Panc1 (cell line): Measurements from ENCODE around the gene TXNIP. TPM values are rescaled to one million over a fixed set of nuclear protein-coding genes. Genes with fewer than 3 reads are reported as not detected.

Source experiments
- ATAC-seq: fragments of 200-7000 bp; cut with Tn5 transposase; 2 replicates; pipeline ENCODE4 v1.9.1; 2020; ENCODE audit warnings: mild to moderate bottlenecking, moderate library complexity
- BruUV-seq: library from RNA; stranded (reverse); fragments of 400-500 nt; replicated peaks from 2 replicates; lab custom pipeline; 2021; lab: Mats Ljungman, UMichigan
- CTCF ChIA-PET: fragments of 300-600 bp; sonication (Branson Sonifier 250); formaldehyde crosslinking; loops from one replicate; lab custom pipeline; 2022; ENCODE audit warnings: antibody characterized with exemption; lab: Charles Lee
- POLR2A ChIA-PET: fragments of 300-600 bp; sonication (Branson Sonifier 250); formaldehyde crosslinking; loops from one replicate; lab custom pipeline; 2022; ENCODE audit warnings: antibody characterized with exemption; lab: Charles Lee
- DNase-seq: peaks from one replicate; pipeline ENCODE4 v3.0.0-alpha.2; 2010; ENCODE audit warnings: low read depth, low spot score
- H3K27ac ChIP-seq: 2 replicates; pipeline ENCODE4 v1.5.1; 2011; ENCODE audit warnings: mild to moderate bottlenecking, low read length, inconsistent platforms
- H3K27me3 ChIP-seq: fragments of 200-500 bp; sonication (Bioruptor generic); 2 replicates; pipeline ENCODE4 v1.6.0; 2014; ENCODE audit warnings: low read length, inconsistent platforms; ENCODE audit not compliant: control insufficient read depth, insufficient read depth
- H3K36me3 ChIP-seq: fragments of 200-500 bp; sonication (Bioruptor generic); 2 replicates; pipeline ENCODE4 v1.5.1; 2014; ENCODE audit warnings: inconsistent platforms, mild to moderate bottlenecking, low read length, moderate library complexity; ENCODE audit not compliant: control insufficient read depth, insufficient read depth
- H3K4me1 ChIP-seq: 2 replicates; pipeline ENCODE4 v1.5.1; 2011; ENCODE audit warnings: inconsistent platforms, mild to moderate bottlenecking, low read length, moderate library complexity; ENCODE audit not compliant: control insufficient read depth, insufficient read depth
- H3K4me3 ChIP-seq, 2 experiments: 2 replicates each; pipeline ENCODE4 v1.5.1; 2011 to 2012; ENCODE audit warnings: low read depth in 2 of 2, low read length in 2 of 2, mild to moderate bottlenecking in 2 of 2, inconsistent platforms in 1 of 2, moderate library complexity in 1 of 2
- H3K9me3 ChIP-seq: fragments of 200-500 bp; sonication (Bioruptor generic); 2 replicates; pipeline ENCODE4 v1.5.1; 2014; ENCODE audit warnings: low read depth, mild to moderate bottlenecking, inconsistent platforms, low read length, moderate library complexity; ENCODE audit not compliant: control insufficient read depth, insufficient read depth
- POLR2AphosphoS5 ChIP-seq: IDR thresholded peaks from 2 replicates; pipeline ENCODE4 v1.6.1; 2012; ENCODE audit warnings: mild to moderate bottlenecking, low read depth, low read length, moderate library complexity
- SIN3A ChIP-seq: IDR thresholded peaks from 2 replicates; pipeline ENCODE4 v1.6.1; 2012; ENCODE audit warnings: low read depth, mild to moderate bottlenecking, low read length, moderate library complexity, borderline replicate concordance; ENCODE audit not compliant: insufficient read depth
- TCF7L2 ChIP-seq: IDR thresholded peaks from 2 replicates; pipeline ENCODE4 v1.6.1; 2011; ENCODE audit warnings: mild to moderate bottlenecking, low read depth, low read length, inconsistent platforms
- in situ Hi-C: cut with HindIII; loops from 2 replicates; pipeline ENCODE4 v1.10.0; 2016; ENCODE audit warnings: low sequenced_read_pairs, low pct_unique_long_range_greater_than_20kb
- intact Hi-C: fragments of 100-400 bp; cut with micrococcal nuclease; formaldehyde crosslinking; loops from one replicate; pipeline ENCODE4 v1.10.0; 2022; ENCODE audit not compliant: unreplicated experiment
- total RNA-seq: library from RNA; stranded (reverse); gene quantifications from one replicate; pipeline ENCODE4 v1.2.1, GENCODE V29; 2021; ENCODE audit not compliant: unreplicated experiment
- TF ChIP-seq, protein P1 (sequence below), 2 experiments: IDR thresholded peaks; 2 replicates each; pipeline ENCODE4 v1.6.1; 2011 to 2012; ENCODE audit warnings: low read depth in 2 of 2, control low read depth in 1 of 2, low read length in 1 of 2, mild to moderate bottlenecking in 1 of 2, moderate library complexity in 1 of 2; ENCODE audit not compliant: insufficient read depth in 1 of 2
- TF ChIP-seq, protein P2 (sequence below): fragments of 450-650 bp; IDR thresholded peaks from 2 replicates; pipeline ENCODE4 v1.5.1; 2017; ENCODE audit warnings: mild to moderate bottlenecking

The TXNIP gene
- total RNA-seq, 1 experiment from 2014 or later, result 15.2 TPM

DNA sequence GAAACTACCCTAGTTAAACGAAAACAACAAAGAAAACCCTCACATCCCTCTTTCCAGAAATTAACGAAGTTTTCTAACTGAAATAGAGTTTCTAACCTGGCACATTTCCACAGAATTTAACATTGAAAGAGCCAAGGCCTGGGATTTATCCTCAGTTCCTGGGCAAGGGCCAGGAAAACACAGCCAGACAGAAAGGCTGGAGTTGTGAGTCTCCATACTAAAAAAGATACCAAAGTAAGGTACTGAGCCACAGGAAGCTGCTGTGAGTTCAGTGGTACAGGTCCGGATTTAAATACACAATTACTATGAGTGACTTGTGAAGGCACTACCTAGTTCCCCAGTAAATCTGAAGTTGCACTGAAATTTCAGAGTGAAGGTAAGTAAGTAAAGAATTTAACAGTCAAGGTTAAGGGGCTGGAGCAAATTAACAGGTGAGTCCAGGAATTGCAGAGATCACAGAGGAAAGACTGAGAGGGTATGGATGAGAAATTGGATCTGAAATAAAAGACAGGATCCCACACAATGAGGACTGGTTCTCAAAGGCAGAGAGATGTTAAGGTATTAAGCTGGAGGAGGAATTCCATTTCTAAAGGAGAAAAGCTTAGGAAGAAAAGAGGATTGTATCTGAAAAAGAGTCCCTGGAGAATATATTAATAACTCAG lies 39.5 kb downstream of the TXNIP start:
- no peak for ATAC-seq
- Histone ChIP-seq H3K27ac (peak overlapping the region; percentile 98), H3K27me3 (no peaks in the 10 kb centered on the region), H3K9me3 (no peaks in the 10 kb centered on the region), H3K4me3 (peak overlapping the region; percentile 70 to 87), H3K4me1 (peaks cover 34% of the 10 kb centered on the region), H3K36me3 (no peaks in the 10 kb centered on the region)
- DNase-seq, result no peak
- ChIA-PET POLR2A (interaction anchor here (1.4 kb wide), 1 partner anchor 12 kb away, joined by 3 read pairs; no protein-coding TSS in a partner anchor), CTCF (no interaction called here)
- BruUV-seq, result TSS peak; percentile 71
- in situ Hi-C loops, result no loop called here
- intact Hi-C loops, result no loop called here
- TF ChIP-seq, protein P1, sequence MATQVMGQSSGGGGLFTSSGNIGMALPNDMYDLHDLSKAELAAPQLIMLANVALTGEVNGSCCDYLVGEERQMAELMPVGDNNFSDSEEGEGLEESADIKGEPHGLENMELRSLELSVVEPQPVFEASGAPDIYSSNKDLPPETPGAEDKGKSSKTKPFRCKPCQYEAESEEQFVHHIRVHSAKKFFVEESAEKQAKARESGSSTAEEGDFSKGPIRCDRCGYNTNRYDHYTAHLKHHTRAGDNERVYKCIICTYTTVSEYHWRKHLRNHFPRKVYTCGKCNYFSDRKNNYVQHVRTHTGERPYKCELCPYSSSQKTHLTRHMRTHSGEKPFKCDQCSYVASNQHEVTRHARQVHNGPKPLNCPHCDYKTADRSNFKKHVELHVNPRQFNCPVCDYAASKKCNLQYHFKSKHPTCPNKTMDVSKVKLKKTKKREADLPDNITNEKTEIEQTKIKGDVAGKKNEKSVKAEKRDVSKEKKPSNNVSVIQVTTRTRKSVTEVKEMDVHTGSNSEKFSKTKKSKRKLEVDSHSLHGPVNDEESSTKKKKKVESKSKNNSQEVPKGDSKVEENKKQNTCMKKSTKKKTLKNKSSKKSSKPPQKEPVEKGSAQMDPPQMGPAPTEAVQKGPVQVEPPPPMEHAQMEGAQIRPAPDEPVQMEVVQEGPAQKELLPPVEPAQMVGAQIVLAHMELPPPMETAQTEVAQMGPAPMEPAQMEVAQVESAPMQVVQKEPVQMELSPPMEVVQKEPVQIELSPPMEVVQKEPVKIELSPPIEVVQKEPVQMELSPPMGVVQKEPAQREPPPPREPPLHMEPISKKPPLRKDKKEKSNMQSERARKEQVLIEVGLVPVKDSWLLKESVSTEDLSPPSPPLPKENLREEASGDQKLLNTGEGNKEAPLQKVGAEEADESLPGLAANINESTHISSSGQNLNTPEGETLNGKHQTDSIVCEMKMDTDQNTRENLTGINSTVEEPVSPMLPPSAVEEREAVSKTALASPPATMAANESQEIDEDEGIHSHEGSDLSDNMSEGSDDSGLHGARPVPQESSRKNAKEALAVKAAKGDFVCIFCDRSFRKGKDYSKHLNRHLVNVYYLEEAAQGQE (IDR thresholded peaks at IDR 0.05; ENCODE audit: insufficient read depth in 1 of 2, low read depth in 2 of 2, low read length in 1 of 2), result no peak
- TF ChIP-seq TCF7L2, result no peak
- no peak for TF ChIP-seq SIN3A
- TF ChIP-seq, protein P2, sequence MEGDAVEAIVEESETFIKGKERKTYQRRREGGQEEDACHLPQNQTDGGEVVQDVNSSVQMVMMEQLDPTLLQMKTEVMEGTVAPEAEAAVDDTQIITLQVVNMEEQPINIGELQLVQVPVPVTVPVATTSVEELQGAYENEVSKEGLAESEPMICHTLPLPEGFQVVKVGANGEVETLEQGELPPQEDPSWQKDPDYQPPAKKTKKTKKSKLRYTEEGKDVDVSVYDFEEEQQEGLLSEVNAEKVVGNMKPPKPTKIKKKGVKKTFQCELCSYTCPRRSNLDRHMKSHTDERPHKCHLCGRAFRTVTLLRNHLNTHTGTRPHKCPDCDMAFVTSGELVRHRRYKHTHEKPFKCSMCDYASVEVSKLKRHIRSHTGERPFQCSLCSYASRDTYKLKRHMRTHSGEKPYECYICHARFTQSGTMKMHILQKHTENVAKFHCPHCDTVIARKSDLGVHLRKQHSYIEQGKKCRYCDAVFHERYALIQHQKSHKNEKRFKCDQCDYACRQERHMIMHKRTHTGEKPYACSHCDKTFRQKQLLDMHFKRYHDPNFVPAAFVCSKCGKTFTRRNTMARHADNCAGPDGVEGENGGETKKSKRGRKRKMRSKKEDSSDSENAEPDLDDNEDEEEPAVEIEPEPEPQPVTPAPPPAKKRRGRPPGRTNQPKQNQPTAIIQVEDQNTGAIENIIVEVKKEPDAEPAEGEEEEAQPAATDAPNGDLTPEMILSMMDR, result no peak
- no peak for TF ChIP-seq POLR2AphosphoS5

DNA sequence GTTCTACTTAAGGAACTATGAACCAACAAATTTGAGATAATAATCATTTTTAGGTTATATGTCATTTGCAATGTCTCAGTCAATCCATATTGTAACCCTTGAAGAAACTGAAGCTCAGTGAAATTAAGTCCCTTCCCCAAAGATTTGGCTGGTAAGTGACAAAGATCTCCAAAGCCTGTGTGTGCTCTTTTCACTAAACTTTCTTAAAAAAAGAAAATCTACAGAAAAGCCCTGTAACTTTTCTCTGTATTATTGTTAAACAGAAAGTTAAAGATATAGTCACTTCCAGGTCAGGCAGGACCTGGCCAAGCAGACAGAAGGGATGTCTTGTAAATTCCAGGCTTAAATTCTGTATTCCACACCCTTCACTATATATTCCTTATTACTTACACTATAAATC lies 40.0 kb downstream of the TXNIP start:
- Histone ChIP-seq H3K4me1 (peaks cover 33% of the 10 kb centered on the region), H3K27me3 (no peaks in the 10 kb centered on the region), H3K9me3 (no peaks in the 10 kb centered on the region), H3K4me3 (peak overlapping the region; percentile 70 to 87), H3K27ac (peak overlapping the region; percentile 98), H3K36me3 (no peaks in the 10 kb centered on the region)
- TF ChIP-seq POLR2AphosphoS5 (no peak), TCF7L2 (no peak), SIN3A (no peak)
- TF ChIP-seq, protein P1 (IDR thresholded peaks at IDR 0.05; ENCODE audit: insufficient read depth in 1 of 2, low read depth in 2 of 2, low read length in 1 of 2), result no peak
- TF ChIP-seq, protein P2, result no peak
- ChIA-PET POLR2A (no interaction called here), CTCF (no interaction called here)
- no TSS peak for BruUV-seq
- no peak for ATAC-seq
- intact Hi-C loops (no loop called here), in situ Hi-C loops (no loop called here)
- DNase-seq, result no peak
